GM19025 (cell line): Measurements from ENCODE around the gene MTIF3.

Experiments
- ATAC-seq: cut with Tn5 transposase; IDR thresholded peaks from one replicate; pipeline ENCODE4 v1.9.1; 2021; ENCODE audit warnings: mild to moderate bottlenecking, low read depth, moderate library complexity; ENCODE audit not compliant: unreplicated experiment

MTIF3 gene

DNA sequence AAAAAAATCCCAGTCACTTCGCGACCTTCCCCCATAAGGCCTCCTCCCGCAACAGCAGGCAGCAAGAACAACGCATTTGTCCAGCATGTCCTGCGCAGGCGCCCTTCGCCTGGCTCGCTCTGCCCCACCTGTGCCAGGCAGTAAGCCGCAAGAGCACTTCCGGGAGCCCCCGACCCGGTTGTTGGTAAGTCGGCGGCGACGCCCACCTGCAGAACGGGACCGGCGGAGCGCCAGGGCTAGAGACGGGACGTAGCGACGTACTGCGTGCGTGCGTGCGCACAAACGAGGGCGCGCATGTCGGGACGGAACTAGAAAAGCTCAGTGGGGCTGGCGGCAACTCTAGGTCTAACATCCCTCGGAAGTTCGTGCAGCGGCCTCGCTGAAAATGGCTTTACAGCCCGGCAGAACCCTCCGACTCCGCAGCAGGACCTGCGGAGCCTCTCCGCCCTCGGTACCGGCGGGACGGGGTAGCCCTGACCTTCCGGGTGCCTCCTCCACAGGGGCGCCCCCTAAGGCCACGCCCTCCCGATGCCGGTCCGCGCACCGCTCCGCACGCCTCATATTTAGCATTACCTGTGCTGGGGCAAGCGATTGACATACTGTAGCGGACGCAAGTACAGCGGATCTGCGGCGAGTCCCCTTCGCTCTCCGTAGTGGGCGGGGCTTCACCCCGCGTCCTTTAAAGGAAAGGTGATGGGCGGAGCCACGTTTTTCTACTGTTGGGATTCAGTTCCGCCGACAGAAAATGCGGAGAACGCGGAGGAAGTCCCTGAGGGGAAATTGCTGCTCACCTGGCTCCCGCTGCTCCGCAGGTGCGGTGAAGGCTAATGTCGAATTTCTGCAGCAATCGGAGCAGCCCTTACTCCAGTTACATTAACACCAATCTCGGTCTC is at the start of gene MTIF3:
MTIF3 (minus strand) TSS at position 629 of the 893 bp plus-strand sequence. CDS start 10,116 bp downstream, outside the sequence.
- peak; percentile 80 for ATAC-seq

- no peak for ATAC-seq
These were observed 47.3 kb upstream of the MTIF3 start for GRCh38 chr13:27497563-27498230.

GRCh38 chr13:27496536-27497273 is 46.3 kb upstream of the MTIF3 start:
- ATAC-seq = no peak

- no peak for ATAC-seq
These were observed 45.6 kb upstream of the MTIF3 start for GRCh38 chr13:27496006-27496405.

DNA sequence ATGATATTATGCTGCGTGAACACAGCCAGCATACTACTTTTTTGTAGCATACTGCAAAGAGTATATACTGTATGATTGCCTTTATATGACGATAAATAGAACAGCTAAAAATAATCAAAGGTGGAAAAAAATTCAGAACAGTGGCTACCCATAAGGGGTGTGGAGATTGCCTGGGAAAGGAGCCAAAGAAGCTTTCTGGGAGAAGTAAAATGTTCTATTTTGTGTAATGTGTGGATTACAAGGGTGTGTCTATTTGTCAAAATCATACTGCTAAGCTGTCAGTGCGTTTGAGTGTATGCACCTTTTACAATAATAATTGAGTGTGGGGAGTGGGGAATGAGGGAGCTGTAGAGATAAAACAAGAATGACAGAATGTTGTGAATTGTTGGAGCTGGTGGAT is 45.2 kb upstream of the MTIF3 start:
- no peak for ATAC-seq

DNA sequence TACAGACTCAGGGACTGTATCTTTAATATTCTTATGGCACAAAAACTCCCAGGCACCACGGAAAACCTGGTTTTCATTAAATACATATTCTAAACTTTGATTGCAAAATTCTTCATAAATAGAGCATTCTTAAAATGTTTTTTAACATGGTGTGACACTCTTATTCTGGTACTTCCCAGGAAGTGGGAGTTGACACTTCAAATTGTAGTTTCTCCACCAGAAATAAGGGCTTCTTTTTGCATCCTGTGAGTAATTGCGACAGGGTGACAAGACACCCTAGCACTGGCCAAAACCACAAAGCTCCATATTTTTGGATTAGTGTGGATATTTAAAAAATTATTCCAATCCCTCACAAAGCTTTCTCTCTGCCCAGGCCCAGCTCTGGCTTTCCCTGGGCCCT is 43.6 kb upstream of the MTIF3 start:
- ATAC-seq = no peak

DNA sequence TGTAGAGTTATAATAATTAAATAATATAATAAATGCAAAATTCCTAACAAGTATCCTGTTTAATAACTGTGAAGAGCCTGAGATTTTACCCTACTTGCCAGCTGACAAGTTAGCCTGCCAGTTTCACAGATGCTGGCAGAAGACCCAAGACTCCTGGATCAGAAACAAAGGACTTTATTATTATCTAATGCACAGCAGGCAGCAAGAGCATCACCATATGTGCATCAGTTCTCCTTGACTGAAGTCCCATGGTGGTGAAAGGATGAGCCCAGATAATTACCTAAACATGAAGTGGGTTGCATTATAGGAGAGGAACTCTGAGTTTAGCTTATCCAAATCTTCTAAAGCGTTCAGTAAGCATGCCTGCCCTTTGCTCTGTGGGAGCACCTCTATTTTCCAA is 39.1 kb upstream of the MTIF3 start:
- no peak for ATAC-seq

DNA sequence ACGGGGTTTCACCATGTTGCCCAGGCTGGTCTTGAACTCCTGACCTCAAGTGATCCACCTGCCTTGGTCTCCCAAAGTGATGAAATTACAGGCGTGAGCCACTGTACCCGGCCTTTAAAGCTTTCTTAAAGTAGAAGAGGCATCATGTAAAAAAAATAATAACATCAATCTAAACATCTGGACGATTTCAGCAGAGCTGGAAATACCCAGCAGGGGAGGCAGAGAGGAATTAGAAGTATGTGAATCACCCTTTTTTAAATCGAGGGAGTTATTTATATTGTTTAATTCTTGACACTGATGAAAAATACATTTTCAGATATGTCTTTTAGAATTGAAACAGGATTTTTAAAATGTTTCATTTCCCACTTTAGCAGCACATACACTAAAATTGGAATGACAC is 37.4 kb upstream of the MTIF3 start:
- ATAC-seq = no peak

DNA sequence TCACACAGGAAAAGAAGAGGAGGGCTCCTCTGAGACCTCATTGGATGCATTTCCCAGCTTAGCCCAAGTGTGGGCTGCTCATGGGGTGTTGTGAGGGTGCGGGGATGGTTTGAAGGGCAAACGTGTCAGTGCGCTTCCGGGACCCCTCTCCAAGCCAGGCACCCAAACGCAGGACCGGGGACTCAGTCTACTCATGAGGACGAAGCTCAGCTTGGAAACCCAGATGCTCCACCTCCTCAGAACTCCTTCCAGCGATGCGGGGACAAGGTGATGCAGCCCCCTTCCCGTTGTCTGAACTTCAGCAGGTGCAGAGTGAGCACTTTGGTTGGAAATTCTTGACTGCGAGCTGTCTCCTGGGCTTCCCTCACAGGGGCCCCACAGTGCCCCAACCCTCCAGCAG is 33.1 kb upstream of the MTIF3 start:
- ATAC-seq = no peak

DNA sequence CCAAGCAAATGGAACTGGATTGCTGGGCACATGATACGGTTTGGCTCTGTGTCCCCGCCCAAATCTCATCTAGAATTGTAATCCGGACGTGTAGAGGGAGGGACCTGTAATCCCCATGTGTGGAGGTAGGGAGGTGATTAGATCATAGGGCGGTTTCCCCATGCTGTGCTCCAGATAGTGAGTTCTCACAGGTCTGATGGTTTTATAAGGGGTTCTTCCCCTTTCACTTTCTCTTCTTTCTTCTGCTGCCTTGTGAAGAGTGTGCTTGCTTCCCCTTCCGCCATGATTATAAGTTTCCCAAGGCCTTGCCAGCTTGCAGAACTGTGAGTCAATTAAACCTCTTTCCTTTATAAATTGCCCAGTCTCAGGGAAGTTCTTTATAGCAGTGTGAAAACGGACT is 32.6 kb upstream of the MTIF3 start:
- peak; percentile 90 for ATAC-seq

DNA sequence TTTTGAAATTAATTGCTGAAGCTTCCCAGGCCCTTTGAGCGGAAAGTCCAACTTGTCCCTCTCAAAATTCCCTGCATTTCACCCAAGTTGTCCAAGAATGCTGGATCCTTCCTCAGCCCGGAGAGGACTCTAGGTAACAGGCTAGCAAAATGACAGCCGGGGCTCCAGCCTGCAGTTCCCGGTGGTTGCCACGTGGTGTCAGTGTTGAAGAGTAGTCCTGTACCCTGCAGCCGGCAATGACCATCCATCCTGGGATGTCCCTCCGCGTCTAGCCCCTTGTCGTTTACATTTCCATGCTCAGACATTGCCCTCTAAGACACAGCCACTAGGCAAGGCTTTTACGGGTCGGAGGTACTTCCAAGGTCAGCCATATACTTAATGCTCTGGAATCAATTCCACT is 31.4 kb upstream of the MTIF3 start:
- no peak for ATAC-seq

DNA sequence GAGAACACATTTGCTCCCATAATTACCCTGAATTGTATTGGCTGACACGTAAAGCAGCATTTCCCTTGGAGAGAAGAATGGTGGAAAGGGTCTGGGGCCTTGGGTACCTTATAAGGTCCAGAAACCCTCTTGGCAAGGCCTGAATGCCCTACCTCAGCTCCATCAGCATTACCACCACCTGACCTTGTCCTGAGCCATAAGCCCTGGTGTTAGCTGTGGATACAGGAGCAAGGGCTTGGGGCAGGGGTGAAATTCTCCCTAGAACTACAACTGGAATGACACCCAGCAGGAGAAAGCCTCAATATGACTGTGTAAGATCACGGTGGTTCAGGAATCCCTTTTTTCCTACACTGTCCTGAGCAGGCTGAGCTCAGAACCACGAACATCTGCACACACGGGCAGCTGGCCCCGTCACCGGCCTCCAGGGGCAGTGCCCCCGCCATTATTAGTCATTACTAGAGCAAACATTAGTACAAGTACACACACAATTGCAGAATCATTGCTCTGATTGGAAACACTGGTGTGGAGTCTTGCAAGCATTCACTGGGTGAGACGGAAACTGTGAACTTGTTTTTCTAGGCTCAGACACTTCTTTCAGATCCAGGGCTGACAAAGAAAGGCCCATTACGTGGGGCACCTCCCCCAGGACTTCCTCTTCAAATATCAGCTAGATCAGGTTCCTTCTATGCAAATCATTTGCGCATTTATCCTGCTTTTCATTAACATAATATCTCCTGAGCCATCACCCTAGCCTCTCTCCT is 26.8 kb upstream of the MTIF3 start:
- peak; percentile 64 for ATAC-seq

DNA sequence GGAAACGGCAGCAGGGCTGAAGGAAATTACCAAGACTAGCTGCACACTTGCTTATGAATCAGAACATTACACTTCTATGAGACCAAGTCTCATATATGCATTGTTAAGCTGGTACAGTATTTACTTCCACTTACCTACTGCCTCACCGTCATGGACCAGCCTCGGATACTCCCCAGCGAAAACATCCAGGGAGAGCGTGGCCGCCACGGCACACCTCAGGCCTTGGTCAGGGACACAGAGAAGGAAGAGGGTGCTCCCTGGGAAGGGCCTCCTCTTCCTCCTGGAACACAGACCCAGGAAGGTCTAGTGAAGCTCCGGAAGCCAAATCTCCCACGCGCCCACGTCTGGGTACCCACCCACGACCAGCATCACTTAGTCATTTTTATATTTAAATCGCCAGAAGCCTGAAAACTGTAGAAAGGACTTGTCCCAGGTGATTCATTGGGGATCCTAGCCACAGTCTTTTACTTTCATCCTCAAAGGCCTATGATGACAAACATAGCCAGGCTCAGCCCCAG is 24.4 kb upstream of the MTIF3 start:
- no peak for ATAC-seq

- ATAC-seq = no peak
These were observed 22.6 kb upstream of the MTIF3 start for GRCh38 chr13:27472941-27473340.

GRCh38 chr13:27472441-27472840 is 22.1 kb upstream of the MTIF3 start:
- no peak for ATAC-seq

- no peak for ATAC-seq
These were observed 19.9 kb upstream of the MTIF3 start for GRCh38 chr13:27470075-27470820.

DNA sequence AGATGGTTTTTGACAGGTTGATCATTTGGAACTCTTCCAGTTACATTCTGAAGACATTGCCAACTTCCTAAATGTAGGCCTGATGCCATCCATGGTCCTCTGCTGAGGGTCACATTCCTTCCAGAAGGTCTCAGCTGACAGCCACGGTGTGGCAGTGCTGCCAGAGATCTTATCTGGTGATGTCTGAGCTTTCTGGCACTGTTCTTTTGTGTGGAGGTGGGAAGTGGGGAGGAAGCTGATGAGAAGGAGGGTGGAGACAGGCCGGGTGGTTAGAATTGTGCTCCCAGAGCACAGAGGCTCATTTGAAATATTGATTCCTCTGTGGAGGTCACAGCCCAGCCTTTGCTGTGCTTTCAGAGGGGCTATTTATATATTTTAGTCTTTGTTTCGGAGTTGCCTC is 16.1 kb upstream of the MTIF3 start:
- ATAC-seq = no peak

DNA sequence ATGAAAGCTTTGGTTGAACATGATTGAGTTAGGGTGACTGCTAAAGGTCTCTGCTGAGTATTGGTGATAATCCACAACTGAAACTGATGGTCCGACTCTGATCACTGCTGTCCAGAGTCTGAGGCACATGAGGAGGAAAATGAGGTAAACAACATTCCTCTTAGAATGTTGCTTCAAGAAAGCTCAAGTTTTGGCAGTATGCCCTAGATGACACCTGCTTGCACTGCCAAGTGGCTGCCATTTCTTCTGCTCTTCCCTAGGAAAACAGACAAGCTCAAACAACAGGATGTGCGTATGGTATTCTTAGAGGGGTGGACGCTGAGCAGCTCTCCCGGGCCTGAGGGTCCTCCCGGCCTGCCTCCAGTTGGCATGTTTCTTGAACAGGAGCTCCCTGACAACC is 15.2 kb upstream of the MTIF3 start:
- ATAC-seq = no peak

DNA sequence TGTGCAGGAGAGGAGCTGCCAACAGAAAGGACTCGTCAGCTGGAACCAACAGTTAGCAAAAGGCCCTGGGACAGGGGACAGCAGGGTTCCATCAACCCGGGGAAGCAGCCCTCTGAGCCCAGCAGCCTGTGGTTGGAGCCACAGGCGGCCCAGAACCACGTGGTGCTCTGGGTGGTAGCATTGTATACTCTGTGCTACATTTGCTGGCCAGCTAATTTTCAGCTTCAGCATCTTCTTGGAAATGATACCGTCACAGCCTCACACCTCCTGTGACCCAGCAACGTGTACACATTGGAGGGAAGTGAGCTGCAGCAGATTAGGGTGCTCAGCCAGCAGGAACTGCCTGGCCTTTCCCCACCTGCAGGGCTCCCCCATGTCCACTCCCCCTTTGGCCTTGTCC is 13.1 kb upstream of the MTIF3 start:
- ATAC-seq = no peak
